Keratinocyte (primary cell): ENCODE measurements around the gene GFPT2. TPM values are rescaled to one million over a fixed set of nuclear protein-coding genes. Genes with fewer than 3 reads are reported as not detected.

Experiments used
- DNase-seq: peaks from one replicate; pipeline ENCODE4 v3.0.0-alpha.2; 2011; ENCODE audit warnings: low read depth, missing footprints, low spot score
- FAIRE-seq: peaks from 2 replicates; lab custom pipeline; 2011; peaks lifted over from hg19 to GRCh38; lab: Jason Lieb, UNC
- H2AFZ ChIP-seq: 2 replicates; pipeline ENCODE4 v1.6.0; 2012; ENCODE audit warnings: low read length, control low read depth, inconsistent platforms; ENCODE audit not compliant: control insufficient read depth
- H3K27ac ChIP-seq: 2 replicates; pipeline ENCODE4 v1.5.1; 2011; ENCODE audit warnings: low read length; ENCODE audit not compliant: control insufficient read depth, insufficient read depth
- H3K27me3 ChIP-seq: 3 replicates; pipeline ENCODE4 v1.6.0; 2011; ENCODE audit warnings: low read length; ENCODE audit not compliant: control insufficient read depth, insufficient read depth; ENCODE audit errors: extremely low read depth
- H3K36me3 ChIP-seq, 2 experiments: 2 replicates in 1 of 2; 3 replicates in 1 of 2; pipeline ENCODE4 v1.5.1; 2011; ENCODE audit warnings: low read length in 2 of 2, mild to moderate bottlenecking in 1 of 2; ENCODE audit not compliant: control insufficient read depth in 2 of 2, insufficient read depth in 2 of 2; ENCODE audit errors: extremely low read depth in 1 of 2
- H3K4me1 ChIP-seq: 3 replicates; pipeline ENCODE4 v1.5.1; 2011; ENCODE audit warnings: low read length; ENCODE audit not compliant: control insufficient read depth, insufficient read depth; ENCODE audit errors: extremely low read depth
- H3K4me2 ChIP-seq: 3 replicates; pipeline ENCODE4 v1.6.0; 2011; ENCODE audit warnings: low read depth, low read length; ENCODE audit not compliant: control insufficient read depth, insufficient read depth; ENCODE audit errors: extremely low read depth
- H3K4me3 ChIP-seq, 3 experiments: fragments of 200-600 bp in 1 of 3; sonication (generic) in 1 of 3; 2 replicates in 2 of 3; 3 replicates in 1 of 3; pipeline ENCODE4 v1.5.1; 2011 to 2016; ENCODE audit warnings: low read length in 3 of 3, mild to moderate bottlenecking in 3 of 3, control low read depth in 2 of 3, inconsistent platforms in 1 of 3, low read depth in 1 of 3, mixed read lengths in 1 of 3, mixed run types in 1 of 3, moderate library complexity in 1 of 3; ENCODE audit not compliant: control insufficient read depth in 2 of 3, insufficient read depth in 2 of 3; ENCODE audit errors: extremely low read depth in 1 of 3
- H3K79me2 ChIP-seq: 2 replicates; pipeline ENCODE4 v1.6.0; 2012; ENCODE audit warnings: low read length; ENCODE audit not compliant: control insufficient read depth, insufficient read depth
- H3K9ac ChIP-seq: 3 replicates; pipeline ENCODE4 v1.6.0; 2011; ENCODE audit warnings: low read length; ENCODE audit not compliant: control insufficient read depth, insufficient read depth; ENCODE audit errors: extremely low read depth
- H3K9me1 ChIP-seq: 3 replicates; pipeline ENCODE4 v1.6.0; 2011; ENCODE audit warnings: low read length; ENCODE audit not compliant: control insufficient read depth, insufficient read depth; ENCODE audit errors: extremely low read depth
- H3K9me3 ChIP-seq: 2 replicates; pipeline ENCODE4 v1.5.1; 2012; ENCODE audit warnings: low read depth, low read length; ENCODE audit not compliant: control insufficient read depth
- H4K20me1 ChIP-seq: 3 replicates; pipeline ENCODE4 v1.6.0; 2011; ENCODE audit warnings: low read length; ENCODE audit not compliant: control insufficient read depth, insufficient read depth; ENCODE audit errors: extremely low read depth
- CTCF ChIP-seq, 3 experiments: IDR thresholded peaks in 1 of 3; conservative IDR thresholded peaks in 1 of 3; optimal IDR thresholded peaks in 1 of 3; 2 replicates in 2 of 3; 3 replicates in 1 of 3; pipeline versions ENCODE3 to v1.5.1; 2011; ENCODE audit warnings: low read length in 3 of 3, mild to moderate bottlenecking in 3 of 3, moderate library complexity in 2 of 3, control low read depth in 1 of 3, inconsistent platforms in 1 of 3; ENCODE audit not compliant: insufficient read depth in 2 of 3; ENCODE audit errors: extremely low read depth in 1 of 3
- EZH2 ChIP-seq: IDR thresholded peaks from one replicate; pipeline ENCODE4 v1.6.1; 2012; ENCODE audit warnings: inconsistent platforms, mild to moderate bottlenecking, low read length, moderate library complexity
- dilution Hi-C: fragments of 300-500 bp; cut with MboI; formaldehyde crosslinking; loops from one replicate; pipeline ENCODE4 v1.7.0; 2020; ENCODE audit warnings: low sequenced_read_pairs; ENCODE audit not compliant: extremely low pct_ligation_motif_present
- polyA plus RNA-seq, 5 experiments: library from polyadenylated mRNA; depleted of rRNA in 3 of 5; stranded (reverse) in 3 of 5; stranded (forward) in 1 of 5; unstranded in 1 of 5; fragments of >200 nt; gene quantifications; 1 replicate in 1 of 5; 2 replicates in 3 of 5; 3 replicates in 1 of 5; pipeline versions ENCODE4 v1.2.1 to v1.2.3, GENCODE V29; 2011 to 2012; ENCODE audit warnings: missing spikeins in 2 of 5, low read depth in 1 of 5, low replicate concordance in 1 of 5

Gene GFPT2
- polyA plus RNA-seq, 1 donor (not counting 4 experiments of a cell fraction or from before 2014, with no cell fraction given) = not detected

- no peak for TF ChIP-seq EZH2
- TF ChIP-seq CTCF (optimal IDR thresholded peaks at IDR 0.05 in 1 of 3, IDR thresholded peaks at IDR 0.05 in 1 of 3, conservative IDR thresholded peaks at IDR 0.05 in 1 of 3; ENCODE audit: extremely low read depth in 1 of 3, insufficient read depth in 2 of 3, low read length in 3 of 3) = no peak
- H3K9me1 ChIP-seq = no peaks in the 10 kb centered on the region
- no peak overlapping the region for H3K27ac ChIP-seq
- no peak overlapping the region for H3K4me2 ChIP-seq
- DNase-seq = no peak
- dilution Hi-C loops = no loop called here
- FAIRE-seq = no peak
- H3K27me3 ChIP-seq = peaks cover 27% of the 10 kb centered on the region
- H3K9me3 ChIP-seq = no peaks in the 10 kb centered on the region
- no peaks in the 10 kb centered on the region for H4K20me1 ChIP-seq
- no peaks in the 10 kb centered on the region for H3K4me1 ChIP-seq
- H3K9ac ChIP-seq = no peak overlapping the region
- H3K36me3 ChIP-seq = no peaks in the 10 kb centered on the region
- H3K79me2 ChIP-seq = no peaks in the 10 kb centered on the region
- no peak overlapping the region for H2AFZ ChIP-seq
- H3K4me3 ChIP-seq = no peak overlapping the region
Observed at GRCh38 chr5:180347702-180348101, 5.4 kb downstream of the GFPT2 start.

GRCh38 chr5:180346358-180346757 is 6.8 kb downstream of the GFPT2 start:
- no peak overlapping the region for H3K27ac ChIP-seq
- no peaks in the 10 kb centered on the region for H3K9me3 ChIP-seq

More at GRCh38 chr5:180346358-180346757, 6.8 kb downstream of the GFPT2 start:
- Histone ChIP-seq H3K4me3 (no peak overlapping the region), H3K4me1 (no peaks in the 10 kb centered on the region), H3K27me3 (peaks cover 13% of the 10 kb centered on the region), H4K20me1 (no peaks in the 10 kb centered on the region), H3K79me2 (no peaks in the 10 kb centered on the region), H3K4me2 (no peak overlapping the region), H3K36me3 (no peaks in the 10 kb centered on the region), H2AFZ (no peak overlapping the region), H3K9ac (no peak overlapping the region), H3K9me1 (no peaks in the 10 kb centered on the region)
- TF ChIP-seq EZH2 = no peak
- no peak for TF ChIP-seq CTCF (optimal IDR thresholded peaks at IDR 0.05 in 1 of 3, IDR thresholded peaks at IDR 0.05 in 1 of 3, conservative IDR thresholded peaks at IDR 0.05 in 1 of 3; ENCODE audit: extremely low read depth in 1 of 3, insufficient read depth in 2 of 3, low read length in 3 of 3)
- dilution Hi-C loops = no loop called here
- DNase-seq = no peak
- FAIRE-seq = no peak
